KMS-11 (cell line): ENCODE measurements around the gene ATRX.

Experiments used
- H2AFZ ChIP-seq: fragments of 200-600 bp; sonication (generic); 2 replicates; pipeline ENCODE4 v1.6.1; 2016; ENCODE audit warnings: antibody characterized with exemption, mixed run types, low read depth
- H3K27ac ChIP-seq: fragments of 200-600 bp; sonication (generic); 2 replicates; pipeline ENCODE4 v1.6.1; 2016; ENCODE audit warnings: mild to moderate bottlenecking, mixed run types
- H3K27me3 ChIP-seq: fragments of 200-600 bp; sonication (generic); 2 replicates; pipeline ENCODE4 v1.6.1; 2017; ENCODE audit warnings: mild to moderate bottlenecking, low read depth, mixed run types, moderate library complexity; ENCODE audit not compliant: insufficient read depth
- H3K36me3 ChIP-seq: fragments of 200-600 bp; sonication (generic); 2 replicates; pipeline ENCODE4 v1.6.1; 2017; ENCODE audit warnings: mild to moderate bottlenecking, mixed run types; ENCODE audit not compliant: insufficient read depth
- H3K4me1 ChIP-seq: fragments of 200-600 bp; sonication (generic); 2 replicates; pipeline ENCODE4 v1.6.1; 2016; ENCODE audit warnings: mild to moderate bottlenecking, low read depth, mixed run types; ENCODE audit not compliant: poor library complexity, severe bottlenecking
- H3K4me2 ChIP-seq: fragments of 200-600 bp; sonication (generic); 2 replicates; pipeline ENCODE4 v1.7.0; 2016; ENCODE audit warnings: mild to moderate bottlenecking, mixed run types
- H3K4me3 ChIP-seq: fragments of 200-600 bp; sonication (generic); IDR thresholded peaks from 2 replicates; pipeline ENCODE4 v1.6.1; 2017; ENCODE audit warnings: low read depth, low read length, mixed read lengths; ENCODE audit not compliant: insufficient read depth
- H3K79me2 ChIP-seq: fragments of 200-600 bp; sonication (generic); 2 replicates; pipeline ENCODE4 v1.6.1; 2016; ENCODE audit warnings: low read depth, mixed run types; ENCODE audit not compliant: insufficient read depth
- H3K9ac ChIP-seq: fragments of 200-600 bp; sonication (generic); 2 replicates; pipeline ENCODE4 v1.6.1; 2016; ENCODE audit warnings: mild to moderate bottlenecking, mixed run types
- H4K20me1 ChIP-seq: fragments of 200-600 bp; sonication (generic); 2 replicates; pipeline ENCODE4 v1.6.1; 2016; ENCODE audit warnings: mild to moderate bottlenecking, mixed run types; ENCODE audit not compliant: insufficient read depth
- TF ChIP-seq, protein P1 (sequence below): fragments of 200-600 bp; sonication (generic); conservative IDR thresholded peaks from 2 replicates; pipeline ENCODE4 v1.6.1; 2017; ENCODE audit warnings: low read depth, mild to moderate bottlenecking, antibody characterized with exemption, low read length, moderate library complexity, mixed read lengths

Gene ATRX

DNA sequence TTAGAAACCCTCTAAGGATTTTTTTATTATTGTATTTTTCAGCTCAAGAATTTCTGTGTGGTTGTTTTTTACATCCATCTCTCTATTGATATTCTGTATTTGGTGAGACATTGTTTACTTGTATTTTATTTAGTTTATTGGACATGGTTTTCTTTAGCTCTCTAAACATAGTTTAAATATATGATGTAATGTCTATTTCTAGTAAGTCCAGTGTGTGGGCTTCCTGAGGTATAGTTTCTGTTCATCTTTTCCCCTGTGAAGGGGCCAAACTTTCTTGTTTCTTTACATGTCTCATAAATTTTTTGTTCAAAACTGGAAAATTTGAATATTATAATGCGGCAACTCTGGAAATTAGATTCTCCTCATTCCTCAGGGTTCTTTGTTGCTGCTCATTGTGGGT, 28.2 kb upstream of the ATRX start:
- Histone ChIP-seq H3K4me2 (no peak overlapping the region), H3K4me1 (no peaks in the 10 kb centered on the region), H3K27me3 (no peaks in the 10 kb centered on the region), H3K4me3 (no peak overlapping the region), H4K20me1 (no peaks in the 10 kb centered on the region), H3K27ac (no peak overlapping the region), H2AFZ (no peak overlapping the region), H3K36me3 (no peaks in the 10 kb centered on the region), H3K9ac (no peak overlapping the region), H3K79me2 (no peaks in the 10 kb centered on the region)
- TF ChIP-seq, protein P1, sequence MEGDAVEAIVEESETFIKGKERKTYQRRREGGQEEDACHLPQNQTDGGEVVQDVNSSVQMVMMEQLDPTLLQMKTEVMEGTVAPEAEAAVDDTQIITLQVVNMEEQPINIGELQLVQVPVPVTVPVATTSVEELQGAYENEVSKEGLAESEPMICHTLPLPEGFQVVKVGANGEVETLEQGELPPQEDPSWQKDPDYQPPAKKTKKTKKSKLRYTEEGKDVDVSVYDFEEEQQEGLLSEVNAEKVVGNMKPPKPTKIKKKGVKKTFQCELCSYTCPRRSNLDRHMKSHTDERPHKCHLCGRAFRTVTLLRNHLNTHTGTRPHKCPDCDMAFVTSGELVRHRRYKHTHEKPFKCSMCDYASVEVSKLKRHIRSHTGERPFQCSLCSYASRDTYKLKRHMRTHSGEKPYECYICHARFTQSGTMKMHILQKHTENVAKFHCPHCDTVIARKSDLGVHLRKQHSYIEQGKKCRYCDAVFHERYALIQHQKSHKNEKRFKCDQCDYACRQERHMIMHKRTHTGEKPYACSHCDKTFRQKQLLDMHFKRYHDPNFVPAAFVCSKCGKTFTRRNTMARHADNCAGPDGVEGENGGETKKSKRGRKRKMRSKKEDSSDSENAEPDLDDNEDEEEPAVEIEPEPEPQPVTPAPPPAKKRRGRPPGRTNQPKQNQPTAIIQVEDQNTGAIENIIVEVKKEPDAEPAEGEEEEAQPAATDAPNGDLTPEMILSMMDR, result no peak

DNA sequence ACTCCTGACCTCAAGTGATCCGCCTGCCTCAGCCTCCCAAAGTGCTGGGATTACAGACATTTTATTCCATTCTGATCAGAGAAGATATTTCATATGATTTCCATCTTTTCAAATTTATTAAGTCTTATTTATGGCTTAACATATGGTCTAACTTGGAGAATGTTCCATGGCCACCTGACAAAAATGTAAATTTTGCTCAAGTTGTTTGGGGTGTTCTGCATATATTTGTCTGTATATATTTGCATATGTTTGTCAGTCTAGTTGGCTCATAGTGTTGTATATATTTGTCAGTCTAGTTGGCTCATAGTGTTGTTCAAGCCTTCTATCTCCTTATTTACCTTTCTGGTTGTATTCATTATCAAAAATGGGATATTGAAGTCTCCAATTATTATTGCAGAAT, 16.2 kb upstream of the ATRX start:
- Histone ChIP-seq H4K20me1 (no peaks in the 10 kb centered on the region), H3K4me2 (no peak overlapping the region), H3K36me3 (no peaks in the 10 kb centered on the region), H3K79me2 (no peaks in the 10 kb centered on the region), H3K27ac (no peak overlapping the region), H2AFZ (no peak overlapping the region), H3K9ac (no peak overlapping the region), H3K4me1 (no peaks in the 10 kb centered on the region), H3K4me3 (no peak overlapping the region), H3K27me3 (no peaks in the 10 kb centered on the region)
- TF ChIP-seq, protein P1, result no peak

DNA sequence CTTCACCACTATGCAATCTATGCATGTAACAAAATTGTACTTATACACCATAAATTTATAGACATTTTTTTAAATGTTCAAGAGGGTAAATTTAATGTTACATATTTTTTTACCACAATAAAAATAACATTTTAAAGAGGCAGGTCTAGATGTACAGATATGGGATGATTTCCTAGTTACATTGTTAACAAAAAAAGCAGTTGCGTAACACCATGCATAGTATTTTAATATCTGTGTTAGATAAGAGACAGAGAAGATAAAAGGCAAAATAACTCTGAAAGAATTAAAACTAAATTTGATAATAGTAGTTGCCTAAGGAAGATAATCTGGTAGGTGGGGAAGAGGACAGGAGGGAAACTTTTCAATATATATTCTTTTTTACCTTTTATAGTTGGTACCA, 9.1 kb upstream of the ATRX start:
- no peak overlapping the region for H3K4me2 ChIP-seq
- H3K27ac ChIP-seq, result no peak overlapping the region
- no peaks in the 10 kb centered on the region for H4K20me1 ChIP-seq
- no peaks in the 10 kb centered on the region for H3K27me3 ChIP-seq
- H3K79me2 ChIP-seq, result no peaks in the 10 kb centered on the region
- no peak overlapping the region for H2AFZ ChIP-seq
- no peak overlapping the region for H3K9ac ChIP-seq
- no peak overlapping the region for H3K4me3 ChIP-seq
- no peaks in the 10 kb centered on the region for H3K4me1 ChIP-seq
- no peaks in the 10 kb centered on the region for H3K36me3 ChIP-seq
- TF ChIP-seq, protein P1, result no peak

DNA sequence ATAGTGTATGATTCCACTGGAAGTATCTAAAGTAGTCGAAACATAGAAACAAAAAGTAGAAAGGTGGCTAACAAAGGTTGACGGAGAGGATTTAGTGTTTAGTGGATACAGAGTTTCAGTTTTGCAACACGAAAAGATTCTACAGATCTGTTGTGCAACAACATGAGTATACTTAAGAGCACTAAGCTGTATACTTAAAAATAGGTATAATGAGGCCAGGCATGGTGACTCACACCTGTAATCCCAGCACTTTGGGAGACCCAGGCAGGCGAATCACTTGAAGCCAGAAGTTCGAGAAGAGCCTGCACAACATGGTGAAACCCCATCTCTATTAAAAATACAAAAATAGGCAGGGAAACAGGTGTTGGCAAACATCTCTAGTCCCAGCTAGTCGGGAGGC, 7.9 kb upstream of the ATRX start:
- Histone ChIP-seq H3K36me3 (no peaks in the 10 kb centered on the region), H3K79me2 (no peaks in the 10 kb centered on the region), H3K4me3 (no peak overlapping the region), H3K27ac (no peak overlapping the region), H4K20me1 (no peaks in the 10 kb centered on the region), H2AFZ (no peak overlapping the region), H3K9ac (no peak overlapping the region), H3K4me2 (no peak overlapping the region), H3K4me1 (no peaks in the 10 kb centered on the region), H3K27me3 (no peaks in the 10 kb centered on the region)
- TF ChIP-seq, protein P1, result no peak

DNA sequence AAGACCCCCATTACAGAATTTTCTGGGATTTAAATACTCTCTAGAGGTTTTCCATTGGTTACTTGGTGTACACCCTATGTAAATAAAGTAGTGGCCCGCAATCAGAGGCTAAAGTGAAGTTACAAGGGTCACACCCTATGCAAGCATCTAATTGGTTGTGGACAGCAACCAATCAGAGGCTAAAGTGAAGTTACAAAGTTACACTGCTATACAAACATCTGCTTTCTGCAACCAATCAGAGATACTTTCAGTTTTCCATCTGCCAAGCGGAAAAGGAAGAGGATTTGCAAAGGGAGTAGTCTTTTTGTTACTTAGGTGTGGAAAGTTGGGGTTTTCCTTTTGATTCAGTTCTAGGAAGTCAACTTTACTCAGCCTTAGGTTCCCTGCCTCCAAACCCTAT, 2.0 kb upstream of the ATRX start:
- no peak overlapping the region for H3K4me2 ChIP-seq
- no peak overlapping the region for H3K4me3 ChIP-seq
- peaks cover 30% of the 10 kb centered on the region for H3K79me2 ChIP-seq
- H3K27ac ChIP-seq, result no peak overlapping the region
- no peaks in the 10 kb centered on the region for H4K20me1 ChIP-seq
- no peaks in the 10 kb centered on the region for H3K36me3 ChIP-seq
- peaks cover 27% of the 10 kb centered on the region for H3K4me1 ChIP-seq
- TF ChIP-seq, protein P1, result no peak
- no peak overlapping the region for H2AFZ ChIP-seq
- no peak overlapping the region for H3K9ac ChIP-seq
- no peaks in the 10 kb centered on the region for H3K27me3 ChIP-seq
